Activated CD4-positive, alpha-beta T cell treated with anti-CD3 and anti-CD28 coated beads, Interleukin-2, amount 50 U/mL, for 24 hours (primary cell): ENCODE results near the gene TSHZ3.

ENCODE experiments used
- DNase-seq, 2 donors: peaks; one replicate each; pipeline ENCODE4 v3.0.0-alpha.2; 2020; ENCODE audit warnings: low read depth in 1 of 2, low spot score in 1 of 2

TSHZ3 gene

DNA sequence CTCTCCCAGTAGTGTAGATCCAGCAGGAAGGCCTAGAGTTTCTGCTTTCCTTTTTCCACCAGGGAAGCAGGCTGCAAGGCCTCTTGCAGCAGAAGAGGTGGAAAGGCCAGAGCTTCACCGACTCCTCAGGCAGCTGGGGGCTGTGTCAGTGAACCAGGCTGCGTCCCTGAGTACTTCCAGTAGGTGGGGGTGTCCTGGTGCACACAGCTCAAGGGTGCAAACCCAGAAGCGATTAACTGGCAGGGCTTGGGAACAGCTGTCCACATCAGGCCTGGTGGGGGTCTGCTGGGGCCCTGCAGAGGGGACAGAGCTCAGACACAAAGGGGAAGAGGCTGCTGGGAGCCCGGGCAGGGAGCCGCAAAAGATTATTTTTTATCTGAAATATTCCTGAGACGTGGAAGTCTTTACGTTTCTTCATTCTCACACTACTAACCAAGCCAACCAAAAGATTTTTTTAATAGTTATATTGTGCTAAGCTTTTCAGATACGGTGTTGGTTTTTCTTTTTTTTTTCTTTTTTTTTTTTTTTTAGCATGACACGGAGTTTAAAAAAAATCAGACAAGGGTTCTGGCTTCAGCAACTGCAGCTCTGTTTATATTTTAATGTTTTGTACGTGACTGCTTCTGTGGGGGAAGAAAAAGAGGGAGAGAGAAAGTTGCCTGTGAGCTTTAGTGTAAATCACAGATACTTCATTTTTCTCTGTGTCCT lies 11.0 kb downstream of the TSHZ3 start:
- DNase-seq: no peak

DNA sequence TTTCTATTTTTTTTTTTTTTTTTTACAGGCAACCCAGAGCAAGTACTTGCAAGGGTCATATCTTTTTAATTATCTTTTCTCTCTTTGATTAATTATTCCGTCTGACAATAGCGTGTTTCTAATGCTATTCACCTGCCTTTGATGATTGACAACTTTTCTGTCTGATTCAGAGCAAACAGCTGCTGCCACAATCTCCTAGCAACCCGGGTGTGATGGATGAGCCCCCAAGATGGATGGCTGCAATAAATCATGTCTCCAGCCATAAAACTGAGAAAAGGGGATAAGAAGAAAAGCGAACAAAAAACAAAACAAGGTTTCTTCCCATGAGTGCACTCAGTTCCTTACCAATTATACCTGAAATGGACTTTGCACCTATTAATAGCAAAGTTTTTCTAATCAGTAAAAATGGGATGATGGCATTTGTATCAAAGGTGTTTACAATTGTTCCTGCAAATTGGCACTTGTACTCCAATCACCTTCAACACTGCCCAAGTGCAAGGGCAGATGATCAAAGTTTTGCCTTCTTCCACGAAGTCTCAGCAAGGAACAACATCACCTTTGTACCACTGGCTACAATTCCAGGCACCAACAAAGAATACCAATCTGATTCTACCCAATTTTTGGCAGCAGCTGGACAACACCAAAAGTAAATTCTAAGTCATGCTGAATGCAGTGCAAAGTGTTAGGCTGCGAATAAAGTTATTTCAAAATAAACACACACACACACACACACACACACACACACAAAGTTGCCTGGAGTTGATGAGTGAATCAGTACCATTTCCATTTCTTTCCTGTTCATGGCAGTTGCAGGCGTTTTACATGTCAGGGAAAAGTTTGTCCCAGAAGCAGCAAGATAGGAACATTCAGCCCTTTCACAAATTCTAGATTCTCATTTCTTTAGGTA lies 12.0 kb downstream of the TSHZ3 start:
- DNase-seq: no peak

DNA sequence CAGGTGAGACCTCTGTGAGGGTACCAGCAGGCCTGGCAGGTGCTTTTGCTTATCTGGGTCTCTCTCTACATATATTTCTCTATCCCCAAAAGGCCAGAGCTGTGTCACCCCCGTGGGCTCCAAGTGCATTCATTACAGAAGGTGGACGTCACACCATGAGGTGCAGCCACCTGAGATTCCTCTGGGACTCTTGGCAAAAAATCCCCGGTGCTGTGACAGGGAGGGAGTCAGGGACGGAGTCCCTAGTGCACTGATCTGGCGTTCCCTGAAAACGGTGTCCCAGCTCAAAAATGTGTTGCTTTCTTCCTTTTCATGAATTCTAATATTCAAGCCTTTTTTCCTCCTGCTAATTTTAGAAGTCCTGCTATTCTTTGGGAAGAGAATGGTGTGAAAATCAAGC lies 13.5 kb downstream of the TSHZ3 start:
- no peak for DNase-seq

DNA sequence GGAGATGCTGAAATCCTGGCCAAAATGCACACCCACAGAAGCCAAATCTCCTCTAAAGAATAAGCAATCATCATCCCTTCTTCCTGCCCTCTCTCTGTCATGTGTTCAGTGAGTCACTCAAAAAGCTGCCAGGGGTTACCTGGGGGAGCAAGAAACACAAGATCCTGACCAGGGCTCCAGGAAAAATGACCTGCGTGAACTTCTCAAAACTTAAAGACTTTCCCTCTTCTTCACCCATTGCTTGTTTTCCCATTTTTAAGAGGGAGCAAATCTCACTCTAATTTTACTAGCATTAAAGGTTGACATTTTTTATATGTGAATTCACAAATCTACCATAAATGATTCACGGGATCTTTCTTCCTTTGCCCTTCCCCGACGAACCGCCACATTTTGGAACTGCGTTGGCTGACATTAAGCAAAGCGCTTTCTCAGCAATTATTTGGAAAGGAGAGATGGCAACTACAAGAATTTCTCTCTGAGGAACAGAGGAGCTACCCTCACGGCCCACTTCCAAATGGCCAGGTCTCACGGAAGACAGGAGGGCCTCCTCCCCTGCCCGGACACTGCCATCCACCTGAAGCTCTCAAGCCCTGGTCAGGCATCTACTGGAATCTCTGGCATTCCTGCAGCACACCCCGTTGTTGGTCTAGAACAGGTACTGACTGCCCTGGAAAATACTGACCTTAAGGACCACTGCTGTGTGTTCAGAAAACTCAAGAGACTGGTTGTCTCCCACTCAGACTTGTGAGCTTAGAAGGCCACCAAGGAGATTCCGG lies 14.2 kb downstream of the TSHZ3 start:
- no peak for DNase-seq

DNA sequence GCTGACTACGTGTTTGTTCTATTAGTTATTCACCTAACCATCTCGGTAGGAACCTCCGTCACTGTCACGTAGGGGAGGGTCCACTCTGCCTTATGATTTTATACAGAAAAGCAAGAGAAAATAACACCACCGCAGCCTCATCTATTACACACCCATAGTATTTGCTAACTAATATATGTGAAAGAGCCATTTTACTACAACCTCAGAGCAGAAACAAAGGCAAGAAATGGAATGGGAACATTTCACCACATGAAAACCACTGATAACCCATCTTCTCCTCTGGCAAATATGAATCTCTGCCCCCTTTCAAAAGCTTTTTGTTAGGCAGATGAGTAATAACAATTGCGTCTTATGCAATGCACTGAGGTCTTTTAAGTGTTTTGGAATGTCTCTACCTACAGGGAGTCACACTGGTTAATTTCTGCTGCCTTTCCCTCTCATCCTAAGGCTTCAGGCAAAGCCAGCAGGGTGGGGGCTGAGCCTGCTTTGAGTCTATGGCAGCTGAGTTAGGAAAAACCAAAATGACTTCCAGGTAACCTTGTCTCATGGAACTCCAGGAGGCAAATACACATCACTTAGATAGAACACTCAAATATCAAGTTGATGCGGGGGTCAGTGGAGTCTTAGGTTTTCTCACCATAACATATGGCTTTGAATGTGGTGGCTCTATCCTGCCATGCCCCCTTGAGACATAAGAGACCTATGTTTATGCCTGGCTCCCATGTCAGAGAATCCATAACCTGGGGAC lies 15.0 kb downstream of the TSHZ3 start:
- no peak for DNase-seq

DNA sequence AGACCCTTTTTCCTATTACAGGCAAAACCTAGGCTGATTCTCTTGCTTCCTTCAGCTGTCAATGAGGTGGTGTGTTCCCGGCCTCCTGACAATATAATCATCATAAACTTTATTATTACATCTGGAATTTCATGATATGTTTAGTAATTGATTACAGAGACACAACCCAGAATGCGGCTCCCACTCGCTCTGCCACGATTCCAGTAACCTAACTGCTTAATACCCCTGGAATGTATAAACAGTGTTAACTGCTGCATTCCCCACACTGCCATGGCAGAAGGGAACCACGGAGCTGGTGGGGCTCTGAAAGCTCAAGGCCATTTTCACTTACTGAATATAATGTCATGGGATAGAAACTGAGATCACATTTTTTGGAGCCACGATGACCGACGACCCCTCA lies 17.1 kb downstream of the TSHZ3 start:
- no peak for DNase-seq

DNA sequence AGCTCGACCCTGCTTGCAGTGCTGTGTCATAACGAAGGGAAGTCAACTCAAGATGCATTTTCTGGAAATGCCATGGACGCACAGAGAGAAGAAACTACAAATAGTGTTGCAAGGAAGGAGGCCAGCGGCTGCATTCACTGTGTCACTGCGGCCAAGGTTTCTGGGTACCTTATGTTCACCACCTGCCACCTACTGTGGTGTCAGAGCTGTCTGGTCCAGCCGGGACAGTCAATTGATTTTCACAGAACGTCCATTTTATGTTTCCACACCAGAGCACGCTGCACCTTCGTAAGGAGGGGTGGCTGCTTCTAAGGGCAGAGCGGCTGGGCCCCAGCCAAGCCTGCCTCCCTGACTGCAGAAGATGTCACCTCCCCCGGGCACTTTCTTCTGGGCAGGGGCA lies 17.7 kb downstream of the TSHZ3 start:
- no peak for DNase-seq

DNA sequence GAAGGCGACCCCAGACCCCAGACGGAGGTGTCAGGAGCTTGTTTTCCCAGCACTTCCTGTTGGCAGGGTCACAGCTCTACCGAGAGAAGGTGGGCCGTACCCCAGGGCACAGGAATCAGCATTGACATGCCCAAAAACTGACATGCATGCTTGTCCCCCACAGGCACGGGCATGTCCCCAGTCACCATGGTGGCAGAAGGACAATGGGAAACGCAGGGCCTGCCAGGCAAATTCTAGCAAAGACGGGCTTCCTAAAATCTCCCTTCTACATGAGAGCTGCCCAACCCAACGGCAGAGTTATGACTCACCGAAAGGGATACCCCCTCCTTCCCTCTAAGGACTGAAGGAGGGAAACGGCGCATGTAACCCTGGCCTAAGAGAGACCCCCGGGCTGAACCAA lies 18.5 kb downstream of the TSHZ3 start:
- DNase-seq: no peak

DNA sequence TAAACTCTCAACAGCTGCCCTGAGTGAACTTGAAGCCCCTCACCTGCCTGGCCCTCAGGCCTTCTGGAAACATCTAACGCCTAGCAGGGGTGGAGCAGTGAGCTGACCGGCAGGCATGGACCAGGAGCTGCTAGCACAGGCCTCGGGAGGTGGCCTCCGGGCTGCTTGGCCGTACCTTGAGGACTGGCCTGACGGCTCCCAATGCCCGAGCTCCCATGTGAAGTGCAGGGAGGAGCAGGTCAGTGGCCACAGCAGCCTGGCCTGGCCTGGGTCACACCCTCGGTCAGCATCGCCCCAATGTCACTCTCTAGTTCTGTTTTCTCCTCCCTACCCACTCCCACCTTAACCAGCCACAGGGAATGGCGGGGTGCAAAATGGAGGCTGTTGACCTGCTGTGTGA lies 19.0 kb downstream of the TSHZ3 start:
- no peak for DNase-seq

DNA sequence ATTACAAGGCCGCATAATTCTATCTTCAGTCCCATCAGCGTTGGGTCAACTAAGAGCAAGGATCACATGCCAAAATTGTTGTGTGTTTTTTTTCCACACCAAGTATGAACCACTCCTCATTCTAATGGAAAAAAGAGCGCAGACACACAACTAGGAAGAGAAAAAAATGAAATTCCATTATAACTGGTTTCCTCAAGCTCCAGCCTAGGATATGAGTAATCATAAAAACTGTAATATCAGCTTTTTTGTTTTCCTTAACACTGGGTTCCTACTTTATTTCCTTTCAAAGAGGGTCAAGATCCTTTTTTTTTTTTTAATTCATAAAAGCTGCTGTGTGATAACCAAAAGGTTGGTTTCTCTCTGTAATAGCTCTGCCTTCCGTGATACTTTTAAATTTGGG lies 19.4 kb downstream of the TSHZ3 start:
- DNase-seq: no peak

DNA sequence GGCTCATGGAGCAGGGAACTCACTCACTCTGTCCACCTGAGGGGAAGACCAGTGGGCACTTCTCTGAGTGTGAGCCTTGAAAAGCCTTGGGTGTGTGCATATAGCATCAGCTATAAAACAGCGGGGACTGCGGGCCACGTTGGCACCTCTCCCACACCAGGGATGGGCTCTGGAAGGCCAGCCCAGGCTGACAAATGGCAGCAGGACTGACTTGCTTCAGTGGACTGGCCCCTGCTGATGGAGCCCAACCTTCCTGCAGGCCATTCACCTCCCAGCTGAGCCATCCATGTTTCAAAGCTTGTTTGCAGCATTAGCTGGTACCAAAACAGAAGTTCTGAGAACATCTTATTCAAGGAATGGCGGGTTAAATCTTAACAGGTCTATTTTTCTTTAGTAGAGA lies 21.0 kb downstream of the TSHZ3 start:
- DNase-seq: no peak

DNA sequence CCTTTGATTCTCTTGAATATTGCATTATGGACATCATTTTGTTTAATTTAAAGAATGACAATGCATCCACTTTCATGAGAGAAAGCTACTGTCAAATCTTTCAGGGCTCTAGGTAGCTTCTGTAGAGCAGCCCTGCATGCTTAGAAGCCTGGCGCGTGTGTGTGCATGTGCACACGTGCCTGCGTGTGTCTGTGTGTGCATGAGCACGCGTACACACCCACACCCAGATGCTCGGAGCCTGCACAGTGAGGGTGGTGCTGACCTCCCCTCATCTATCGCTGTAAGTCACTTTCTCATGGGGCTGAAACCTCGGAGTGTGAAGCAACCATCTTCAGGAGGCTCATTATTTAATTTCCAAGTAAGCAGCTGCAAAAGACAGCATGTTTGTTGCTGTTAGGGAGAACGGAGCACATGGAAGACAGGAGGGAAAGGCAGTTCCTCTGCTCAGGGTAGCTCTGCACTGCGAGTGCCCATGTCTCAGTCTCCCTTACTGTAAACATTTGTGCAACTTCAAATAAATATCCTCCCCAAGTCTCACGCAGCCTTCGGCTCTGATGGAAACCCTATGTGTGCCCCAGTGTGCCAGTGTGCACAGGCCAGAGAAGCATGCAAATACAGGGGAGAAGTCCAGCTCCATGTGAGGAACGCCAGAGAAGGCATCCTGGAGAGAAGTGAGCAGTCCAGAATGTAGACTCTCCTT lies 22.8 kb downstream of the TSHZ3 start:
- no peak for DNase-seq

DNA sequence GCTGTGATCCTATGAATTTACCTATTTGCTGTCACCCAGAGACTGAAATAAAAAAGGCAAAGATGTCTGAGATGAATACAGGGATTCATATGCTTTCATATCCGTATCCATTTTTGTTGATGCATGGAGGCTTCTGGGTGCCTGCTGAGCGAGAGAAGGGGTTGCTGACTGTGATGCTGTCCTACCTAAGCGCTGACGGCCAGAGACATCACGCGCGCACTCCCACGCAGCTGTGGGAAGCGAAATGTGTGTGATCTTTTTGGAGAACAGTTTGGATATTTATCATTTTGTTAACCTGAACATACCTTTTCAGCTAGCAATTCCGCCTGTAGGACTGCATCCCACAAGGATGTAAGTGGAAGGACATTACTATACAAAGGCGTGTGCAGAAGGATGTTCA lies 23.9 kb downstream of the TSHZ3 start:
- DNase-seq: no peak

DNA sequence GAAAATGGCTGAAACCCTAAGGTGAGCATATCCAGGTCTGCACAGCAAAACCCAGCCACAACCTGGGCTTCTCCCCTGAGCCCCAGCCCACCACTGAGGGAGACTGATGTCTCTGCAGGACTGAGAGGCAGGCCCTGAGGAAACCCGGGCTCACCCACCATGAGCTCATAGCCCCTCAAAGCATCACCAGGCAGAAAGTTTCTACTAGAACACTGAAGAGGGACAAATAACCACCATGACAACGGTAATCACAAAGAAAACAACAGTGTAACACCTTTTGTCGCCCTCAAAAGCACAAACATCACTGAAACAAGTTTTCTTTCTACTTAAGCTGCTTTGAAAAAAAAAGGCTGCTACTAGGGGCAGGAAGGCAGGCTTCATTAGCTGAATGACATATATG lies 29.8 kb downstream of the TSHZ3 start:
- DNase-seq: no peak

DNA sequence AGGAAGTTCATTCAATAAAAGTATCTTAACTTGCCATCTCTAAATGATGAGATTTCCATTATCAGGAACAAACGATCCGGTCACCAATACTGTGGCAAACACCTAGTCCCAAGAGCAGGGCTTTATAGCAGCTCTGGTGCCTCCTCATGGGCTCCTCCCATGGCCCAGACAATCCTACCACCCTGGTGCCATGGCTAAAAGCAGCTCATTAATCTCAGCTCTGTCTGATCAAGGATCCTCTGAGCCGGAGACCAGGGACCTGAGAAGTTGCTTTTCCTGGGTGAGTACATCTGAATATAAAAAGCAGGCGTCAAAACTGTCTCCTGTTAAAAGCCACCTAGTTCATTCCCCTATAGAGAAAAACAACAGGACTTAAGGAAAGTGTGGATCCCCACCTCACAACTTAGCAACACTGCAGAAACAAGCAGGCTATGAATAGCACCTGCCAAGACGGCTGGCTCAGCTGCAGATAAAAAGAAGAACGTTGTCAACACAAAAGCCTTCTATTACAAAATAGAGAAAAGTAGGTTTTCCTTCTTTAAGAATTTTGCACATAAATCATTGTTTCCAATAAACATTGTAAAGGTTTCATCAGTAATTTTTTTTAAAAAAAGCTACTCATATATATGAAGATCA lies 30.3 kb downstream of the TSHZ3 start:
- no peak for DNase-seq

DNA sequence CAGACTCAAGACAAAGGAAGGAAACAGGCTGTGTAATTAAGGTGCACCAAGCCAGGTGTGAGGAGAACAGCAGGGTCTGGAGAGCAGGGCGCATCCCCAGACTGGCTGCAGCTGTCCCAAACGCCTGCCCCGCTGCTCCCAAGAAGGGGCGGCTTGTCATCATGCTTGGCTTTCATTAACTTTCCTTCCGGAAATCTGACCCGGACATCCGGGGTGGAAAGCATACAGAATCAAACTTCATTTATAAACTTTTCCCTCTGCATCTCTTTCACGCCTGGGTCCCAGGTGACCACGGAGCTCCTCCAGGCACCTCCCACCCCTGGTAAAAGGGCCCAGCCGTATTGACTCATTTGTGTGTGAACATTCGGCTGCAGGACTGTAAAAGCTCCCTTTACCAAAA lies 31.7 kb downstream of the TSHZ3 start:
- no peak for DNase-seq

DNA sequence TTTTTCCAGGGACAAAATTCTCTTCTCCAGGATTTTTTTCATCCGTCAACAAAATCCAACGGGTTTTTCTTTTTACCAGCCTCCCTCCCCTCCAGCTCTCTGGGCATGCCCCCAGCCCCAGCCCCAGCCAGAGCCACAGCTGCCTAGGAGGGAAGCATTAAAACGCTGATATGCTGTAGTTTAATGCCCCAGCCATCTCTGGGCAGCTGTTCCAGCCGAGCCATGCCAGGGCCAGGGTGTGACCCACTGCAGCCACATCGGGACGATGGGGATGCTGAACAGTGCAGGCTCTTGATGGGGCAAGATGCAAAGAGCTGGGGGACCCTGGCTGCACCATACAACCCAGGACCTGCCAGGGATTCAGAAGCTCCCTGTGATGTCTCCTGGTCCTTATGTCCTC lies 32.1 kb downstream of the TSHZ3 start:
- DNase-seq: no peak

DNA sequence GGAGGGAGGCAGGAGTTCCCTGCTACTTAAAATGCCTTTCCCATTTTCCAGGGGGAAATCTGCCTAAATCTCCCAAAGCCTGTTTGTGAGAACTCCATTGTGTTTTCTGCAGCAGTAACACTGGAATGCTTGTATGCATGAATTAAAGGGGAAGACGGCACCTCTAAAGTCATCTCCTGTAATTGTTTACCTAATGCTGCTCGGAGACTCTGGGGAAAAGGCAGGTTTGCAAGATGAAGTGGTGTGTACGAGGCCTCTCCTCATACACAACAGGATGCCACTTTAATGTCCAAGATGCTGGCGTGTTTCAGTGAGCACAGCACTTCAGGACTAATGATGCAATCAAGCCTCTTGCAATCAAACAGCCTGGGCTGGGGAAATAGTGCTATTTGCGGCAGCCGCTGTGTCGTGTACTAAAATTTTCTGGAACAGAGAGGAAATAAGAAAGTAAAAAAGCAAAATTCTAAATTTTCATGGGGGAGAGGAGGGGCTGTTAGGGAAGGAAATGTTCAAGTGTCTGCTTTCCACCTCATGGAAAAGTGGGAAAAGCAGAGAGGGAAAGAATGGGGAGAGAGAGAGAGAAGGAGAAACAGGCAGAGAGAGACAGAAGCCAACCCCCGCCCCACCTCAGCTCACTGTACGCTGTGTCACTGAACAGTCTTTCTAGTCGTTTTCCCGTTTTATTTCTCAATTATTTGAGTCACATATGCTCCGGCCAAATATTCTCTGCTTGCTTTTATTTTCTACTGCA lies 32.9 kb downstream of the TSHZ3 start:
- no peak for DNase-seq

DNA sequence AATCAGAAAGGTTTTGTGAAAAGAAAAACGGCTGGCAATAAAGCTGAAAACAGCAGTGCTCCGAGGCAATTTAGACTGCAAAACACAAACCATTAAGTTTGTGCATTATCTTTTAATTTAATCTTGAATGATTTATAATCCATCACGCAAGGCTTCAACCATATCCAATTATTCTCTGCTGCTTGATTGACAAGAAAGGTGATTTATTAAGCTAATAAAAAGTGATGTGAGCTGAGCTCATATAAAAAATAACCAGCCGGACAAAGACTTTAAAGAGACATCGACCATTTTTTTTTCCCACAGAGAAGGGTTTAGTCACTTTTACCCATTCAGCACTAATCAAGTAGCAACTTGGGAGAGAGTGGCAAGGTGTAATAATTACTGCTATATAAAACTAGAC lies 33.6 kb downstream of the TSHZ3 start:
- DNase-seq: no peak
